IPS DF 4.7 (cell line): ENCODE measurements around the gene ATXN7L1.

Experiments
- DNase-seq: peaks from one replicate; pipeline ENCODE4 v3.0.0-alpha.2; 2013; ENCODE audit warnings: low spot score; ENCODE audit errors: extremely low read depth

Gene ATXN7L1

GRCh38 chr7:105876091-105876963 lies at the start of gene ATXN7L1:
Gene ATXN7L1, minus strand, starts transcription at chr7:105876599. Its CDS starts 41 bp downstream, at chr7:105876558.
- peak; percentile 94 for DNase-seq

DNA sequence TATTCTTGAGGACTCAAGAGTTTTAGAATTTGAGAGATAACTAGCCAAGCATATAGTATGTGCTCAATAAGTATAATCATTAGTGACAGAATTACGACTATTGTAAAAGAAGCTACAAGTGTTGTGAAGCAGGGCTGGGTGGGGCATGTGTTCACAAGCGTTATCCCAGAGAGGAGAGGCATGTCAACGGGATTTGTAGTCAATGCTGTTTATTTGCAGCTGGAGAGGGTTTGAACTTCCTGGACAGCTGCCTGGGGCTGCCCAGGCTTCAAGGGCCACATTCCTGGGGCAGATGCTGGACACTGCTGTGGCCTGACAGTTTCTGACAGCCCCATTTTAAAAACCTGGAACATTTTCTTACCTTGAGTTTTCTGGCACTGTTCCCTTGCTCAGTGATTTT lies 49.7 kb upstream of the ATXN7L1 start:
- no peak for DNase-seq

- no peak for DNase-seq
These were observed 48.5 kb upstream of the ATXN7L1 start for GRCh38 chr7:105924945-105925344.

DNA sequence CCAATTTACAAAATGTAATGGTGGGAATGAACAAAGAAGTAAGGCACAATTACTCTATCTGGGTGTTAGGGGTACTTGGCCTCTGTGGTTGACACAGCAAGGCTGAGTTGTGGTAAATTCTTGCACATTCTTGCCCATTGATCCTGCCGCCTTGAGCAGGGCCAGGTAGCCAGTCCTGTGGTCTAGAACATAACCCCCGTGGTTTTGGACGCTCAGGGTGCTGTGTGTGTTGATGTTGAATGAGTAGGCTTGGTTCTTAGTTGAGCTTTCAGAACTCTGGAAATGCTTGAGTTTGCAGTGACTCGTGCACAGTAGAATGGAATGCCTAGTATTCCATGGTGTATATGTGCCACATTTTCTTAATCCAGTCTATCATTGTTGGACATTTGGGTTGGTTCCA lies 44.4 kb upstream of the ATXN7L1 start:
- DNase-seq = no peak

DNA sequence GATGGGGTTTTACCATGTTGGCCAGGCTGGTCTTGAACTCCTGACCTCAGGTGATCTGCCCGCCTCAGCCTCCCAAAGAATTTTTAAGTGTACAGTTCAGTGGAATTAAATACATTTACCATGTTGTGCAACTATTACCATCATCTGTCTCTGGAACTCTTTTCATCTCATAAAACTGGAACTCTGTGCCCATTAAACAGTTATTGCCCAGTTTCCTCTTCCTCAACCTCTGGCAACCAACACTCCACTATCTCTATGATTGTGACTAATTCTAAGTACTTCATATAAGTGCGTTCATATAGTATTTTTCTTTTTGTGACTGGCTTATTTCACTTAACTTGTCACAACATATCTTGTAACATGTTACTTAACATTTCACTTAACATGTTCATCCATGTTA lies 41.3 kb upstream of the ATXN7L1 start:
- DNase-seq = no peak

DNA sequence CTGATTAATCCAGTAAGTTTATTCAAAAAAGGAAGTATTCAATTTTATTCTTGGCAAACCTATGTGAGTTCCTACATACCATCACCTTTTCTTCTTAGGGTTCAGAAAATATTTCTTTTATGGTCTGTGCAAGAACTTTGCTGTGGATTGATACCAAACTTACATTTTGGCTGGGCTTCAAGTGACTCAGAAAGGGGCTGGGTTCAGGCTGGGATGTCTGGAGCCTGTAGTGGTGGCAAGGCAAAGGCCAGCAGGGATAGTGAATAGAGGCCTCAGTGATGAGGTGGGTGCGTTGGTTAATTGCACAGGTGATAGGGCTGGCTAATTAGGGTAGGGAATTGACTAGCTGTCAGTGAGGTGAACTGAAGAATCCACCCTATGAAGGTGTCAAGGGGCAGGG lies 40.2 kb upstream of the ATXN7L1 start:
- no peak for DNase-seq

DNA sequence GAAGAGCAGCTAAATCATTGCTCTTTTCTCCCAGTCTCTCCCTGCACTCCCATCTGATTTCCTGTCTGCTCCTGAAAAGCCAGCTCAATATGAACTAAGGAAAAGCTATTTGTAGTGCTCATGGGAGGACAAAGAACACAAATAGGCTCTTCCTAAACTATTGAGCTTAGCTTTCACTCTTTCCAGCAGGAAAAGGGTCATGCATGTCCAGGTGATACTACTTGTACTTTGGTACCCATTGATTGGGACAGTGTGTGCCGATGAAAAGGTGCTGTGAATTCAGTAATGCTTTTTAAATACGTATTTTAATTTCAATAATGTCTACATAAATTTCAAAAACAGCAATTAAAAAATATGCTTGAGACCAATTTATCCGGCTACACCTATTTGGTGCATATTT lies 37.5 kb upstream of the ATXN7L1 start:
- no peak for DNase-seq

- DNase-seq = no peak
These were observed 35.7 kb upstream of the ATXN7L1 start for GRCh38 chr7:105911961-105912575.

DNA sequence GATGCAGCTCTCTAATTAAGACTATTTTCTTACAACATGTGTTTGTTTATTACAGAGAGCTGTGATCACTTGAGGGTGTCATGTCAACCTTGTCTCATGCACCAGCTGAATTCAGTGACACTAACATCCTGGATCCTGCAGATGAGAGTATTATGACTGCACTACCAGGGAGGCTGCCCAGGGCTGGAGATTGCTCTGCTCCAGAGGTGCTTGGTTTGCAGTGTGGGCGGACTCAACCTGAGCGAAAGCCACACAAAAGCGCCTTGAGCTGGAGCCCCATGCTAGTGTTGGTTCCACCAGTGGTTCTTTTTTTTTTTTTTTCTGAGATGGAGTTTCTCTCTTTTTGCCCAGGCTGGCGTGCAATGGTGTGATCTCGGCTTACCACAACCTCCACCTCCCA lies 33.8 kb upstream of the ATXN7L1 start:
- no peak for DNase-seq

GRCh38 chr7:105909742-105910141 lies 33.3 kb upstream of the ATXN7L1 start:
- no peak for DNase-seq

DNA sequence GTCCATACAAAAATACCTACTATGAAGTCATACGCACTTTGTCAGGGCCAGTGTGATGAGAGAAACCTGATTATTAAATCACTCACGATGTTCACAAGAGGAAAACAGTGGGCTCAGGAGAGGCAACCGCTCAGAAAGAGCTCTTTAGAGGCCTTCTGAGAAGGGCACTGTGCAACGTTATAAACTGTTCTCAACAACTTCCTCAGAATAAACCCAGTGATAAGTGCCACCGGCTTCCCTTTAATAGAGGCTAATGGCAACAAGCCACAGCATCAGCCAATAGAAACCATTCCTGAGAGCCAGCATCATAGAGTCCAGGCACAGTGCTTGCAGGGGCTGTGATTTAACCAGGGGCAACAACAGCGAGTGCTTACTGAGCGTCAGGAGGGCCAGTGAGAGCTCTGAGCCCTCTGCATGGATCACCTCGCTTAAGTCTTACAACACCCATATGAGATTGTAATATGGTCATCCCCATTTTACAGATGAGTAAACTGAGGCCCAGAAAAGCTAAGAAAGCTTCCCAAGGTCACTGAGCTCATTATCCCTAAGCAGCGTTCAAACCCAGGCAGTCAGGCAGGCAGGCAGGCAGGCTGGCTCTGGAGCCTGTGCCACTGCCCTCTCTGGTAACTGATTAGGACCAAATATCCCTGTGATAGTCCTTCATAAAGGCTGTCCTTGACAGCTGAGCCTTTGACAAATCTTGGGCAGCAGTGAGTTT lies 30.9 kb upstream of the ATXN7L1 start:
- DNase-seq = no peak

- DNase-seq = no peak
These were observed 30.3 kb upstream of the ATXN7L1 start for GRCh38 chr7:105906695-105907094.

- no peak for DNase-seq
These were observed 29.6 kb upstream of the ATXN7L1 start for GRCh38 chr7:105905910-105906568.

- DNase-seq = no peak
These were observed 29.0 kb upstream of the ATXN7L1 start for GRCh38 chr7:105905209-105905909.

GRCh38 chr7:105904064-105904463 lies 27.7 kb upstream of the ATXN7L1 start:
- DNase-seq = no peak

DNA sequence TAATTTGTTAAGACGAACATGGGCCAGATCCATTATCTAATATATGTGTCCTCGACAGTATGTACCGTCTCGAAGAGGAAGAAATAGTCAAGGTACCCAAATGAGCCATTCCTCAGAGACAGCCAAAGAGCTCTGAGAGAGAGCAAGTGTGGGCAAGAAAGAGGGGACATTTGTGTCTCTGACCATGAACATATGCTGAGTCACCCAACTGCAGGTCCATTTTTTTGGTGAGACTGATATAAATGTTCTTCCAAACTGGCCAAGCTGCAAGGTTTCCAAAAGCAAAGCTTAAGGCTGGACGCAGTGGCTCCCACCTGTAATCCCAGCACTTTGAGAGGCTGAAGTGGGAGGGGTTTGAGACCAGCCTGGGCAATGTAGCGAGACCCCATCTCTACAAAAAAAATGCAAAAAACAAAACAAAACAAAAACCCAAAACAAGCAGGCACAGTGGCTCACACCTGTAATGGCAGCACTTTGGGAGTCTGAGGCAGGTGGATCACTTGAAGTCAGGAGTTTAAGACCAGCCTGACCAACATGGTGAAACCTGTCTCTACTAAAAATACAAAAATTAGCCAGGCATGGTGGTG lies 26.0 kb upstream of the ATXN7L1 start:
- DNase-seq = no peak

DNA sequence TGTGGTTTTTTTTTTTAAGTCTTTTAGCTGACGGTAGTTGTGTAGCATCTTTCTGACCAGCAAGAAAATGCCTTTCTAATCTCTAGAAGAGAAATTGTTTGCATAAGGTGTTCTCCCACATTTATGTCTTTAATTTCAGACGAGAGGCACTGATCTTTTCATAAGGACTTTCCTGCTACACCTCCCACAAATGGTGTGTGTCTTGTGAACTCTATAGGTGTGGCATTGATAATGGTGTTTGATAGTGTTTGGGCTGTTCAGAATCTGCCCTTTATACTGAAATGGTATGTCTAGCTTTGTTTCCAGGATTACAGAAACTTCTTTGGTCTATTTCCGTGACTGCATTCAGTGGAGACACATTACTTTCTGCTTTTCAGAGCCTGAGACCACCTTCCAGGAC lies 21.6 kb upstream of the ATXN7L1 start:
- DNase-seq = no peak

DNA sequence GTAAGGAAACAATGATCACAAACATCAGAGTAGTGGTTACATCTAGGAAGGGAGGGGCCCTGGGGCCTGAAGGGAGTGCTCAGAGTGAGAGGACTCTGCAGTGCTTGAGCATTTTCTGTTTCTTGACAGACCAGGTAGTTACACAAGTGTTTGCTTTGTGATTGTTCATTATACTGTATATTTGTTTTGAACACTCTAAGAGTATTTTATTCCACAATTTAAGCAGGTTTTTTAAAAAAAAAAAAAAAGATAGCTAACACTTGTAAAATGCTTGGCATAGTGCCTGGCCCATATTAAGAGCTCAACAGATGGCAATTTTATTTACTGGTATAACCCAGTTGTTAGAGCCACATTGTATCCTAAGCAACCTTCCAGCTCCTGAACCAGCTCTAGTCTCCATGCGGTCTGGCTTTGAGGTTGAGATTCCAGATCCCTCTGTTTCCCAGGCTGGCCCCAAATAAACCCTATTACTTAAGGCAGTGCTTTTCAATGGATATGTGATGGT lies 20.1 kb upstream of the ATXN7L1 start:
- DNase-seq = no peak

DNA sequence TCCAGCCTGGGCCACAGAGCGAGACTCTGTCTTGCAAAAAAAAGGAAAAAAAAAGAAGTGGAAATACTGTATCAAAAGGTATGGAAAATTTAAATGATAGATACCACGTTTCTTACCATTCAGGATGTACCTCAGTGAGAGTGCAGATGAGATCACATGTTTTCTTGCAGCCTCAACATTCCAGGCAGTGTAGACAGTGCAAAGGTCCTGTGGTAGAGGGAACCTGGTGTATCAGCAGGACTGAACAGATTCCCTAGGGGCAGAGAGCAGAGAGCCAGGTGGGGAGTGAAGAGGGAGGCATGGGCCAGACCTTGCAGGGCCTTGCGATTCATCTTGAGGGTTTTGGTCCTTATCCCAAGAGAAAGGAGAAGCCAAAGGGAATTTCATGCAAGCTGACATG lies 17.7 kb upstream of the ATXN7L1 start:
- DNase-seq = no peak

GRCh38 chr7:105892387-105892786 lies 16.0 kb upstream of the ATXN7L1 start:
- no peak for DNase-seq
